Ascending aorta (tissue), 2 donors: Measurements from ENCODE around the gene BSPRY. TPM values are rescaled to one million over a fixed set of nuclear protein-coding genes. Genes with fewer than 3 reads are reported as not detected.

Source experiments
- DNase-seq, 2 donors: peaks; one replicate each; pipeline ENCODE4 v3.0.0-alpha.2; 2019; ENCODE audit warnings: low spot score in 2 of 2
- H3K27ac ChIP-seq, 2 donors: fragments of 200-600 bp; sonication (generic); one replicate each; pipeline ENCODE4 v1.5.1; 2016 to 2017; ENCODE audit warnings: mild to moderate bottlenecking in 1 of 2
- H3K27me3 ChIP-seq: fragments of 200-600 bp; sonication (generic); one replicate; pipeline ENCODE4 v1.5.1; 2017
- H3K36me3 ChIP-seq, 2 donors: fragments of 200-600 bp; sonication (generic); one replicate each; pipeline ENCODE4 v1.5.1; 2016
- H3K4me1 ChIP-seq, 2 donors: fragments of 200-600 bp; sonication (generic); one replicate each; pipeline ENCODE4 v1.5.1; 2016 to 2017; ENCODE audit warnings: mild to moderate bottlenecking in 1 of 2
- H3K4me3 ChIP-seq, 2 donors: fragments of 200-600 bp; sonication (generic); one replicate each; pipeline ENCODE4 v1.5.1; 2016 to 2017; ENCODE audit warnings: mild to moderate bottlenecking in 1 of 2
- H3K9me3 ChIP-seq, 2 donors: fragments of 200-600 bp; sonication (generic); one replicate each; pipeline ENCODE4 v1.5.1; 2016
- CTCF ChIP-seq, 3 experiments: fragments of 200-600 bp in 2 of 3; fragments of 450-650 bp in 1 of 3; sonication (generic) in 2 of 3; IDR thresholded peaks; one replicate each; pipeline ENCODE4 v1.5.1; 2016 to 2019; ENCODE audit warnings: antibody characterized with exemption in 3 of 3, mild to moderate bottlenecking in 1 of 3, moderate library complexity in 1 of 3
- intact Hi-C: fragments of 100-400 bp; cut with DNase I; formaldehyde crosslinking; loops from one replicate; pipeline ENCODE4 v1.15.1; 2023
- total RNA-seq: library from RNA; depleted of rRNA; stranded (reverse); fragments of >200 nt; gene quantifications from one replicate; pipeline ENCODE4 v1.1.0, GENCODE V29; 2016

The BSPRY gene
- total RNA-seq, 1 donor from 2014 or later: not detected

DNA sequence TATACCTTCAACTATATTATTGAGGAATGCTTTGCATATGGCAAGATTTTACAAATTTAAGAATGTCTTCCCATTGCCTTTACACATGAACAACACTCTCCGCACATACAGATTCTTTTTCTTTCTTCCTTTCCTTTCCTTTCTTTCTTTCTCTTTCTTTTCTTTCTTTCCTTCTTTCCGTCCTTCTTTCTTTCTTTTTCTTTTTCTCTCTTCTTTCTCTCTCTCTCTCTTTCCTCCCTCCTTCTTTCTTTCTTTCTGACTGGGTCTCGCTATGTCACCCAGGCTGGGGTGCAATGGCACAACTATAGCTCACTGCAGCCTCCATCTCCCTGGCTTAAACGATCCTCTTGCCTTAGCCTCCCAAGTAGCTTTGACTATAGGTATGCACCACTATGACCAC, 23.1 kb upstream of the BSPRY start:
- intact Hi-C loops: no loop called here
- no peak overlapping the region for H3K27ac ChIP-seq
- no peaks in the 10 kb centered on the region for H3K36me3 ChIP-seq
- H3K4me3 ChIP-seq: no peak overlapping the region
- DNase-seq: no peak
- no peaks in the 10 kb centered on the region for H3K4me1 ChIP-seq
- no peak for TF ChIP-seq CTCF (IDR thresholded peaks at IDR 0.05)
- H3K9me3 ChIP-seq: no peaks in the 10 kb centered on the region
- no peaks in the 10 kb centered on the region for H3K27me3 ChIP-seq

GRCh38 chr9:113328045-113328782, 21.1 kb upstream of the BSPRY start:
- Histone ChIP-seq H3K4me1 (no peaks in the 10 kb centered on the region), H3K36me3 (no peaks in the 10 kb centered on the region), H3K9me3 (no peaks in the 10 kb centered on the region), H3K27me3 (no peaks in the 10 kb centered on the region), H3K27ac (no peak overlapping the region), H3K4me3 (no peak overlapping the region)
- intact Hi-C loops: no loop called here
- no peak for DNase-seq
- no peak for TF ChIP-seq CTCF (IDR thresholded peaks at IDR 0.05)

GRCh38 chr9:113331780-113332179, 17.6 kb upstream of the BSPRY start:
- intact Hi-C loops: no loop called here
- Histone ChIP-seq H3K9me3 (no peaks in the 10 kb centered on the region), H3K4me3 (no peak overlapping the region), H3K36me3 (no peaks in the 10 kb centered on the region), H3K4me1 (no peaks in the 10 kb centered on the region), H3K27me3 (no peaks in the 10 kb centered on the region), H3K27ac (no peak overlapping the region)
- TF ChIP-seq CTCF (IDR thresholded peaks at IDR 0.05): no peak
- no peak for DNase-seq

GRCh38 chr9:113337714-113338113, 11.6 kb upstream of the BSPRY start:
- Histone ChIP-seq H3K36me3 (no peaks in the 10 kb centered on the region), H3K27me3 (no peaks in the 10 kb centered on the region), H3K4me1 (peaks cover 0 to 7% of the 10 kb centered on the region in 2 donors), H3K4me3 (no peak overlapping the region), H3K27ac (no peak overlapping the region), H3K9me3 (no peaks in the 10 kb centered on the region)
- DNase-seq: no peak
- no peak for TF ChIP-seq CTCF (IDR thresholded peaks at IDR 0.05)
- intact Hi-C loops: no loop called here

DNA sequence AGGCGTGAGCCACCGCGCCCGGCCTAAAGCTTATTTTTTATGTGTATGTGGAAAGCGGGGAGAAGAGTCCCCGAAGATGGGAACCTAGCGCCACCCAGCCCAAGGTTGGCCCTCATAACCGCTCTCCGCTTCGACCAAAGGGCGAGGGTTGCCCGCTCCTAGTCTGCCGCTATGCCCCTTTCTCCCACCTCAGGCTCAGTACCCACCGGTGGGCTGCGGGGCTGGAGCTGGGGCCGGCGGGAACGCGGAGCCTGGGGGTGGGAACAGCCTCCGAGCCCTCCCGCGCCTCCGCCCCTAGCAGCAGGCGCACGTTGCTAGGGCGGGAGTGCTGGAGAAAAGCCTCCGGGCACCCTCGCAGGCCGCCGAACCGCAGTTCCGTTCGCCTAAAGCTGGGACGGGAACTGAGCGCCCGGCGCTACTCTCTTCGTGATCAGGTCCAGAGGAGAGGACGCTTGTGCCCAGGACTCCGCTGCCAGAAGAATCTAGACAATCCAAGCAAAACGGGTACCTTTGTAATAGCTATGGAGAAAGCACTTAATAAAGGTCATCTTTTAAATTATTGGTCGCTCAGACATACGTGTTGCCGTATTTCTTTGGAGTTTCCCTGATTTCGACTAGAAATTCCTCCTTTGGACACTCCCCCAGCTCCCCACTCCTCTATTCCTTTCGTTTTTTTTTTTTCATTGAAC, 9.2 kb upstream of the BSPRY start, which contains the start of gene WDR31:
TSS of gene WDR31 (minus strand) at position 265 of the 689 bp plus-strand sequence. CDS start 8,253 bp downstream, outside the sequence.
- DNase-seq: peak; percentile 24 to 92
- no peaks in the 10 kb centered on the region for H3K27me3 ChIP-seq
- peak within 1 kb of the TSS; percentile 70 to 76 for H3K4me3 ChIP-seq
- no peaks in the 10 kb centered on the region for H3K36me3 ChIP-seq
- peak in 1 of 3 experiments; percentile 4 for TF ChIP-seq CTCF (IDR thresholded peaks at IDR 0.05)
- H3K4me1 ChIP-seq: peaks cover 0 to 7% of the 10 kb centered on the region in 2 donors
- intact Hi-C loops: loop anchor here (1.0 to 5.0 kb wide), 2 partner anchors 37 to 65 kb away; partner anchors contain the start of genes CDC26, HDHD3 and PRPF4
- peak within 1 kb of the TSS; percentile 62 to 72 for H3K27ac ChIP-seq
- H3K9me3 ChIP-seq: no peaks in the 10 kb centered on the region
